HG02610 (cell line): Measurements from ENCODE around the gene PARD3B.

ENCODE experiments used
- ATAC-seq: cut with Tn5 transposase; IDR thresholded peaks from one replicate; pipeline ENCODE4 v1.9.1; 2021; ENCODE audit warnings: mild to moderate bottlenecking, moderate library complexity; ENCODE audit not compliant: unreplicated experiment

Gene PARD3B

DNA sequence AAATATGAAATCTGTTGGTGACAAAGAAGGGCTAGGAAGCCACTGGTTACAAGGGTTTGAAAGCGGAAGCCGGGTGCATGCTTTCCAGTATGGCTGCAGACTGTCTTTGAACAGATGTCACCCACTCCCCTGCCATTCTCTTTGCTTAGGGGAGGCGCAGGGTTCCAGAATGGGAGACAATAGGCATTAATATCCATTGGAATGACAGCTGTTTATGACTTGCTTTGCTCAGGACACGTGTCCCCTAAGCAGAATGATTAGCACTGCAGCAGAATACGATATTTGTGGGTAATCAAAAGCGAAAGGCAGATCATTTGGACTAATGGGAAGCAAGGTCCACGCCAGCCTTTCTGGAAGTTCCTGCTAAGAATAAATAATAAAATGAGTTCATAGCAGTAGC lies 1111.2 kb downstream of the PARD3B start:
- ATAC-seq: no peak

GRCh38 chr2:205656941-205657340 lies 1111.7 kb downstream of the PARD3B start:
- ATAC-seq: no peak

- ATAC-seq: no peak
Observed at GRCh38 chr2:205657579-205657978, 1112.3 kb downstream of the PARD3B start.

GRCh38 chr2:205658068-205658467 lies 1112.8 kb downstream of the PARD3B start:
- ATAC-seq: no peak

DNA sequence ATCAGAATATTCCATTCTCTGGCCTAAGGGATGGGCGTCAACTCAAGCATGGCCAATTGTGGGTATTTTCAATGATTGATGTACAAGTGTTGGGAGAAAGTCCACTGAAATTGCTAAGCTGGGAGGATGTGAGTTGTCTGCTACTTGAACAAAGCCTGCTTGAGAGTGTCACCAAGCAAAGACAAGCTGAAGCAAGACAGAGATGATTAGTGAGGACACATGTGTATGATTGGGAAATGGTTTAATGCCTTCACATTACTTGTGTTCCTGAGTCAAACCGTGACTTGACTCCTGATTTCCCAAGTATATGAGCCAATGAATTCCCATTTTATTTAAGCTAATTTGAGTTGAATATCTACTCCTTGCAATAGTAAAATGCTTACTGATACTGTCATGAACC lies 1113.3 kb downstream of the PARD3B start:
- no peak for ATAC-seq

DNA sequence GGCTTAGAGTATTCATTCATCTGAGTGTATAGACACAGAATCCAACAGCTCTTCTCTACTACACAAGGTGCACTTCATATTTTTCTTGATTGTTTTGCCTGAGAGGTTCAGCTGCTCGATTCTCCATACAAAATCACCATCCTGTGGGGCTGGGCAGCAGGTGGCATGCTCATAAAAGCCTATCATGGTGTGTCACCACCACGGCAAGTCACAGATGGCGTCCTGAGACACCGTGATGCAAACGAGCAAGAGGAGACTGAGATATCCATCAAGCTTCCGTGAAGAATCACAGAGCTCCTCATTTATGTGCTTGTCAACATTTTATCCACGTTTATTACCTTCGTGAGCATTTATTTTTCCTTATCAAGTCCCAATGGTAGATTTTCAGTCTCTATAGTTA lies 1114.6 kb downstream of the PARD3B start:
- ATAC-seq: no peak

- ATAC-seq: peak; percentile 65
Observed at GRCh38 chr2:205660521-205661124, 1115.3 kb downstream of the PARD3B start.

GRCh38 chr2:205661281-205661680 lies 1116.0 kb downstream of the PARD3B start:
- ATAC-seq: no peak

DNA sequence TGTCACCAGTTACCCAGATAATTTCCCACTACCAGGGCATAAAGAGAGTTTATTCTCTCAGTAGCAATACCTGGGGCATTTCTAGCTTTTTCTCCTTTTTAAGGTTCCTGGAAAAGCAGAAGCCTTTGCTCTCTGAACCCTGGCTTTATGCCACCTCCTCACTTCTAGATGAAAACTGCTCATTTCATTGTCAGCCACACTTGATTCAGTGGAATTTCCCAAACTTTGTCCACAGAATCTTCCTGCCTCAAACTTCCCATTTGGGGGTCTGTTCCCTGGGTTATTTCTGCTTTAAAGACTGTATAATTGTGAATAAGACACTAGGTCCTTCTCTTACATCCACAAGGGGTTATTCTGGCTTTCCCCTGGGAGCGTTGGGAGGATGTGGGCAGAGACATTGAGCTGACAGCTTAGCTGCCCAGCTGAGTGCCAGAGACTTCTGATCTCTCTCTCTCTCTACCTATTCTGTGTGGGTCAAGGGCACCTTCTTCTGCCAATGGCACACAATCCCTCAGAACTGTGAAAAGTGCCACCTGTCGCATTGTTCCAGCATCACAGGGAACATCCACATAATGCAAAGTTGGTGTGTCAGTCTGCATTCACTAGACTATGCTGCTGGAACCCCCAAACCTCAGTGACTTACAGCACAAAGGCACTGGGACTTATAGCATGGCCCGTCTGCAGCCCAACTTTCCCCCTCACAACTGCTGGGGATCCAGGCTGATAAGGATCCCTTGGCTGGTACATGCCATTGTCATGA lies 1117.1 kb downstream of the PARD3B start:
- ATAC-seq: no peak

DNA sequence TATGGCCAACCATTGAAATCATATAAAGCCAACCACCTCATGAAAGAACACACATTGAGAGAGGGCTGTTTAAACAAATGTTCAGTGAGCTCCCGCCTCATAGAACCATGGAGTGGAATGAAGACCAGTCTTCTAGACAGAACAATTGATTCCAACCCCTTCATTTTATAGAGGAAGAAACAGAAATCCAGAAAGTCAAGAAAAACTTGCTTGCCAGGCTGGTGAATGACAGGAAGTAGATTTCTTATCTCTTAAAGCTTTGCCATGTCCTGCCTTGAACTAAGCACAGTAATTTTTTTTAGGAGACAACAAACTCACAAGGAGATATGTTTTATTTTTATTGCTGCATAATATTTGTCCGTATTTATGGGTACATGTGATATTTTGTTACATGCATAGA lies 1120.5 kb downstream of the PARD3B start:
- no peak for ATAC-seq
